Mucosa of stomach (tissue), 1 donor: ENCODE results near the gene ZNF101.

ENCODE experiments used
- H3K27me3 ChIP-seq: one replicate; pipeline ENCODE4 v1.7.0; 2013; ENCODE audit warnings: mild to moderate bottlenecking, low read length; ENCODE audit not compliant: control insufficient read depth, insufficient read depth
- H3K36me3 ChIP-seq: one replicate; pipeline ENCODE4 v1.7.0; 2013; ENCODE audit warnings: low read length; ENCODE audit not compliant: control insufficient read depth, insufficient read depth
- H3K4me1 ChIP-seq: one replicate; pipeline ENCODE4 v1.7.0; 2013; ENCODE audit warnings: mild to moderate bottlenecking, low read length; ENCODE audit not compliant: control insufficient read depth, insufficient read depth
- H3K4me3 ChIP-seq: one replicate; pipeline ENCODE4 v1.7.0; 2013; ENCODE audit warnings: low read length
- H3K9ac ChIP-seq: one replicate; pipeline ENCODE4 v1.7.0; 2013; ENCODE audit warnings: mild to moderate bottlenecking, low read length, moderate library complexity
- H3K9me3 ChIP-seq: one replicate; pipeline ENCODE4 v1.7.0; 2013; ENCODE audit warnings: mild to moderate bottlenecking, low read length, moderate library complexity; ENCODE audit not compliant: control insufficient read depth
- donor health status: Pancreatic carcinoma.

Gene ZNF101

DNA sequence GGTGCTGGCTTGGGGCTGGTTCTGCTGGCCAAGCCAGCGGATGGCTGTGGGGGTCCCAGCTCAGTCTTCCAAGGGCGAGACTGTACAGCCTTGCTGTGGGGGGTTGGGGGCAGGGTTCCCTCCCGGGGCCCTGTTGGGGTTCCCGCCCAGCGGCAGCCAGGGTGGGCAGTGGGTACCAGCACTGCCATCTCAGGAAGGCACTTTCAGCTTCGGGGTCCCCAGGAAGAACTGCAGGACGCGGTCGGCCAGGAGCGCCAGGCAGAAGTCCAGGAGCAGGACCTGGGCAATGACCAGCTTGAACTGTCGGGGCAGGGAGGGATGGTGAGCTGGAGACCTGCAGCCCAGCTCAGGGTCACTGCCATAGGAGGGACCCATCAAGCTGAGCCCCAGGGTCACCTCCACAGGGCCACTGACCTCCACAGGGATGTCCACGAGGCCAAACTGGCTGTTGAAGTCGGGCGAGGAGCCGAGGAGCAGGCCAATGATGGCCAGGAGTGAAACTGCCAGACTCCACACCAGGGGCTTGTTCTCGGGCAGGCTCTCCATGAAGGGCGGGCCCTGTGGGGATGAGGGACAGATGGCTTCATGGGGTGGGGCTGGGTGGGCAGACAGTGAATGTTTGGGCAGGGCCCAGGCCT lies 23.3 kb upstream of the ZNF101 start:
- H3K9ac ChIP-seq, result no peak overlapping the region
- no peaks in the 10 kb centered on the region for H3K27me3 ChIP-seq
- peaks cover 18% of the 10 kb centered on the region for H3K36me3 ChIP-seq
- no peak overlapping the region for H3K4me3 ChIP-seq
- no peaks in the 10 kb centered on the region for H3K9me3 ChIP-seq
- H3K4me1 ChIP-seq, result peaks cover 10% of the 10 kb centered on the region

DNA sequence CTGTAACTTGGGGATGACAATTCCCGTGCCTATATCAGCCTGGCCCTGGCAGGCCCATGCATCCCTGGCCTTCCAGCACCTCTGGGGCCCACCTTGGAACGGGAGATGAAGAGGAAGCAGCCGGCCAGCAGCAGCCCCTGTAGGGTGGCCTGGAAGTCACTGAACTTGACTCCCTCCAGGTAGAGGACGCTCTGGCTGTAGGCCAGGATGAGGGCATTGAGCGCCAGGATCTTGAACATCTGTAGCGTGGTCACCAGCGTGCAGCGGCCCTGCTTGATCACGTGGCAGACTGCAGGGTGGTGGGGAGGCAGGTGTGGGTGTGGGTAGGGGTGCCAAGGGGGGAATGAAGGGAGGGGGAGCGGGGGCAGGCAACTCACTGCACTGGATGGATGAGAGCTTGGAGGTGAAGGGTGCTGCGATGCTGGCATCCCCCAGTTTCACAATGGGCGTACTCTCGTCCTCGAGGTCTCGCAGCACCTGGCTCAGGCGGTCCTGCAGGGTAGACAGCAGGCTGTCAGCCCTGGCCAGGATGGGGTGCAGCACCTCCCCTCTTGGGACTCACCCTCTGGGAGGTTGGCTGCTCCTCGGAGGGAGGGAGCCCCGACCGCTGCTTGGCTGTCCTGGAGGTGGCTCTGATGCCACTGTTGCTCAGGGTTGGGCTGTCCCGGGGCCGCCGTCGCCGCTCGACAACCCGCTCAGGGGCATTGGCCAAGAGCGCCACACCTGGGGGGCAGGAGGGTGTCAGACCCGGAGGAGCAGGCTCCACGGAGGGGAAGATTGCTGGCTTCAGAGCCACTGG lies 21.4 kb upstream of the ZNF101 start:
- Histone ChIP-seq H3K27me3 (no peaks in the 10 kb centered on the region), H3K9ac (no peak overlapping the region), H3K9me3 (no peaks in the 10 kb centered on the region), H3K4me3 (no peak overlapping the region), H3K4me1 (peaks cover 6% of the 10 kb centered on the region), H3K36me3 (peaks cover 25% of the 10 kb centered on the region)

DNA sequence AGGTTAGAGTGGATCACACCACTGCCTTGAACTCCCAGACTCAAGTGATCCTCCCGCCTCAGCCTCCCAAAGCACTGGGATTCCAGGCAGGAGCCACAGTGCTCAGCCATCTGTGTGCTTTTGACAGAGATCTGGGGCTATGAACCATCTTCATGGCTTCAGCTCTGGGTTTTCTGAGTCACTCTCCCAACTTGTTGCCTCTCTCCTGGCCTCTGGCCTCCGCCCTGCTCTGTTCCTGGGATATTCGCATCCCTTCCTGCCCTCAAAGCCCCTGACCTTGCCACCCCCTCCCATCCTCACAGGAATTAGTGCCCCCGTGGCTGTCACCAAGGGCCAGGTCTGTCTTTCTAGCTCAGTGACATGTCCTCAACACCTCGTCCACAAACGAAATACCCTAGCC lies 19.5 kb upstream of the ZNF101 start:
- H3K9ac ChIP-seq, result no peak overlapping the region
- no peaks in the 10 kb centered on the region for H3K27me3 ChIP-seq
- peaks cover 39% of the 10 kb centered on the region for H3K36me3 ChIP-seq
- H3K4me1 ChIP-seq, result no peaks in the 10 kb centered on the region
- H3K4me3 ChIP-seq, result no peak overlapping the region
- H3K9me3 ChIP-seq, result no peaks in the 10 kb centered on the region

GRCh38 chr19:19649580-19649995 lies 19.1 kb upstream of the ZNF101 start:
- no peaks in the 10 kb centered on the region for H3K9me3 ChIP-seq
- H3K4me3 ChIP-seq, result no peak overlapping the region
- H3K36me3 ChIP-seq, result peaks cover 39% of the 10 kb centered on the region
- H3K27me3 ChIP-seq, result no peaks in the 10 kb centered on the region
- H3K9ac ChIP-seq, result no peak overlapping the region
- H3K4me1 ChIP-seq, result no peaks in the 10 kb centered on the region

DNA sequence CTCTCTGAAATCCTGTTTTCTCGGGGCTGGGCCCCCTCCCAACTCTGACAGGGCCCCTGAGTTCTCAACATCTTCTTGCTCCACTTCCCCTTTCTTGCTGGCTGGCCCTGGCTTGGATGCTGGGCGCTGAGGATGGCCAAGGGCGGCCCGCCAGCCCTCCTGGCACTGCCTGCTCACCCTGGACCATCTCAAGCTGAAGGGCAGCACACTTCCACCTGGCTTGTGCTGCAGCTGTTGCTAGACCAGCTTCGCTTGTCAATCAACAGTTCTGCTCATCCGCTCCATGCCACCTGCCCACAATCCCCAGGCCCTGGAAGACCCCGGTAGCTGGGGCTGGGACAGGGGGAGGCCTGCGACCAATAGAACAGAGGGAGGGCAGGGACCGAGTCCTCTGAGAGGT lies 18.3 kb upstream of the ZNF101 start:
- H3K9me3 ChIP-seq, result no peaks in the 10 kb centered on the region
- no peaks in the 10 kb centered on the region for H3K27me3 ChIP-seq
- peaks cover 40% of the 10 kb centered on the region for H3K36me3 ChIP-seq
- H3K4me3 ChIP-seq, result no peak overlapping the region
- H3K4me1 ChIP-seq, result no peaks in the 10 kb centered on the region
- H3K9ac ChIP-seq, result no peak overlapping the region

GRCh38 chr19:19651076-19651475 lies 17.6 kb upstream of the ZNF101 start:
- Histone ChIP-seq H3K4me1 (no peaks in the 10 kb centered on the region), H3K36me3 (peaks cover 45% of the 10 kb centered on the region), H3K9ac (no peak overlapping the region), H3K4me3 (no peak overlapping the region), H3K9me3 (no peaks in the 10 kb centered on the region), H3K27me3 (no peaks in the 10 kb centered on the region)

DNA sequence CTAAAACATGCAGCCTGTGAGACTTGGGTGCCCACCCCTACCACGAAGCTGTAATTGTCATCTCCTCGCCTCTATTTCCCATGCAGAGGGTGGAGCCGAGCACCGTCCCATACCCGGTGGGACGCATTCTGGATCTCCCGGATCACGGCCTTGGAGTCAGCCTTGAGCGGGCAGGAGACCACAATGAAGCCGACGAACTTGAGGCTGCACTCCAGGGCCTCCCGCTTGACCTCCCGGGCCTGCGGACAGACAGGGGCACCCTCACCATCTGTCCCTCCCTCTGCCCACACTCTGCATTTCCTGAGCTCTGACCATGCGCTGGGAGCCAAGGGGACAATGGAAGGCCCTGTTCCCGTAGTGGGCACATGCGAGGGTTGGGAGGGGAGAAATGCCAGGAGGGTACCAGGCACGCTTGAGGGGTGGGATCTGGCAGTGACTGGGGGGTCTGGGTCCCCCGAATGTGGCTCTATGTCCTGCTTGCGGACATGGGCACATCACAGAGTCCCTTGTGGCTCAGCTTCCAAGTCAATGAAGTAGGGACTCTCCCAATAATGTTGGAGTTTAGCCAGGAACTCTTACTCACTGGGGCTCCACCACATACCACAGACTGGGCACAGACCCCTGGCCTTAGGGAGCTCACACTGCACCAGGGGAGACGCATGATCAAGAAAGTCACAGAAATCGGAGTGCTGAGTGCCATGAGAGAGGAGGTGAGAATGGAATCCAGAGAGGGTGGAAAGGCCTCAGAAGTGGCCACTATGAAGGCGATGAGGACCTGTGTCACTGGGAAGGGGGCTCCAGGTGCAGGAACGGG lies 15.9 kb upstream of the ZNF101 start:
- no peaks in the 10 kb centered on the region for H3K4me1 ChIP-seq
- no peak overlapping the region for H3K9ac ChIP-seq
- no peak overlapping the region for H3K4me3 ChIP-seq
- H3K9me3 ChIP-seq, result no peaks in the 10 kb centered on the region
- no peaks in the 10 kb centered on the region for H3K27me3 ChIP-seq
- peaks cover 47% of the 10 kb centered on the region for H3K36me3 ChIP-seq

GRCh38 chr19:19653597-19654147 lies 15.0 kb upstream of the ZNF101 start:
- Histone ChIP-seq H3K36me3 (peaks cover 47% of the 10 kb centered on the region), H3K9me3 (no peaks in the 10 kb centered on the region), H3K27me3 (no peaks in the 10 kb centered on the region), H3K4me1 (no peaks in the 10 kb centered on the region), H3K9ac (no peak overlapping the region), H3K4me3 (no peak overlapping the region)

- H3K27me3 ChIP-seq, result no peaks in the 10 kb centered on the region
- H3K4me1 ChIP-seq, result no peaks in the 10 kb centered on the region
- H3K36me3 ChIP-seq, result peaks cover 47% of the 10 kb centered on the region
- no peak overlapping the region for H3K9ac ChIP-seq
- H3K9me3 ChIP-seq, result no peaks in the 10 kb centered on the region
- H3K4me3 ChIP-seq, result no peak overlapping the region
These were observed 14.2 kb upstream of the ZNF101 start for GRCh38 chr19:19654441-19654840.

- Histone ChIP-seq H3K27me3 (no peaks in the 10 kb centered on the region), H3K9me3 (no peaks in the 10 kb centered on the region), H3K4me1 (no peaks in the 10 kb centered on the region), H3K9ac (no peak overlapping the region), H3K36me3 (peaks cover 47% of the 10 kb centered on the region), H3K4me3 (no peak overlapping the region)
These were observed 13.5 kb upstream of the ZNF101 start for GRCh38 chr19:19655051-19655594.

GRCh38 chr19:19655641-19656343 lies 12.8 kb upstream of the ZNF101 start:
- no peaks in the 10 kb centered on the region for H3K4me1 ChIP-seq
- no peaks in the 10 kb centered on the region for H3K27me3 ChIP-seq
- H3K9me3 ChIP-seq, result no peaks in the 10 kb centered on the region
- H3K36me3 ChIP-seq, result peaks cover 40% of the 10 kb centered on the region
- H3K4me3 ChIP-seq, result no peak overlapping the region
- H3K9ac ChIP-seq, result no peak overlapping the region
